GM18858 (cell line): ENCODE data around the gene BTG1.
A peak's percentile ranks its signal among the peaks of the same experiment; 100 is the strongest.
"Not testable (repeated sequence)": the region's sequence is repeated elsewhere in the genome, so short reads cannot be mapped to it uniquely, and the experiment has no call there.

ENCODE experiments used
- ATAC-seq: cut with Tn5 transposase; IDR thresholded peaks from one replicate; pipeline ENCODE4 v1.9.1; 2021; ENCODE audit not compliant: unreplicated experiment

BTG1 gene

GRCh38 chr12:92151916-92152315, 6.3 kb upstream of the BTG1 start:
- no peak for ATAC-seq

GRCh38 chr12:92149563-92149962, 3.9 kb upstream of the BTG1 start:
- ATAC-seq: no peak

DNA sequence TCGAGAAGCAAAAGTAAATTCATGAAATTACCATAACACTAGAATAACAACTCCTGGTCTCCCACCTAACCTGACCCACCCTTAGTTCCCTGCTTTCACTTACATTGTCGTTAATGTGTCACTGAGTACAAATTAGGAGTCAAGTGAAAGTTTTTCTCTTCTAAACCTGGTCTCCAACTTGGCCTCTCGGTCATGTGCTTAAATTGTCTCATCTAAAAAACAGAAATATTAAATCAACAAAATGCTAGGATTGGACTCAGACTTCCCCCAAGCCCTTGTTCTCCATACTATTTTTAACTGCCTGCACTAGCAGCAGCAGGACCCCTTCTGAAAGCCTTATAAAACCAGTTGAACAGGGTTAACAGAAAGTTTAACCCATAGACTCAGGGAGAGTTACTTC, 1.8 kb upstream of the BTG1 start:
- ATAC-seq: no peak

DNA sequence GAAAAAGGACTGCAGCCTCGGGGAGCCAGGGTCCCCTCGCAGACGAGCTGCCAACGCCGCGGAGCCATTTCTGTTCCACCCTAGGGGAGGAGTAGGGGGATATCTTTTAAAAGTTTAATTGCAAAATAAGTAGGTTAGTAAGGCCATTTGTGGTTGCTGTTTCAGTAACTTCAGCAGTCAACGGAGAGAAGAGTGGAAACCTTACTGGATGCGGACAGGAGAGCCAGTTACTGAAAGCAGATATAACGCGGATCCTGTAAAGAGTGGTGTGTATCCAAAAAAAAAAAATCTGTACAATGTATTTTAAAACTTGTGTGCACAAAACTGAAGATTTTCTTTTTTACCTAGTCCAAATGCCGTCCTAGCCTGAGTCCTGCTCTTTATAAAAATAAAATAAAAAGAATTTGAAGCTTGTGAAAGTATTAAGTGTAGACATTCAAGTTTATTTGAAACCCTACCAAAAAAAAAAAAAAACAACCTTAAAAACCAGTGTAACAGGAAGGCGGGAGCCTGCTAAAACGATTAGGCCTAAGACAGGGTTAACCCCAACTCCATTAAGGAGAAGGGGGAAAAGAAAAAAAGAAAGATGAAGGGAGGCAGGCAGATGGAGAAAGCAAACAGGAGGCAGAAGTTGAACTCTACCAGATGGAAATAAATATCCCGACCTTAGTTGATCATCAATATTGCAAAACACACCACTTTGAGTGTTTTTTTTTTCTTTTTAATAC, 1.0 kb upstream of the BTG1 start:
- ATAC-seq: no peak

DNA sequence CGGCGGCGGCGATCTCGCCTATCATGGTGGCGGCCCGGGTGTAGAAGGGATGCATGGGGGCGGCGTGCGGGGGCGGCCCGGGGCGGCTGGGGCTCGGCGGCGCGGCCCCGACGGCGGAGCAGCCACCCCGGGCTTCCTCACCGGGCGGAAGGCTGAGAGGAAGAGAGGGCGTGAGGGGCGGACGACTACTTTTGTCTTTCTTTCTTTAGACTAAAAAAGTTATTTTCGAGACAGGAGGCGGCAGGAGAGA, 240 bp downstream of the BTG1 start:
- no peak for ATAC-seq

GRCh38 chr12:92144631-92145480, 790 bp downstream of the BTG1 start:
- ATAC-seq: no peak

DNA sequence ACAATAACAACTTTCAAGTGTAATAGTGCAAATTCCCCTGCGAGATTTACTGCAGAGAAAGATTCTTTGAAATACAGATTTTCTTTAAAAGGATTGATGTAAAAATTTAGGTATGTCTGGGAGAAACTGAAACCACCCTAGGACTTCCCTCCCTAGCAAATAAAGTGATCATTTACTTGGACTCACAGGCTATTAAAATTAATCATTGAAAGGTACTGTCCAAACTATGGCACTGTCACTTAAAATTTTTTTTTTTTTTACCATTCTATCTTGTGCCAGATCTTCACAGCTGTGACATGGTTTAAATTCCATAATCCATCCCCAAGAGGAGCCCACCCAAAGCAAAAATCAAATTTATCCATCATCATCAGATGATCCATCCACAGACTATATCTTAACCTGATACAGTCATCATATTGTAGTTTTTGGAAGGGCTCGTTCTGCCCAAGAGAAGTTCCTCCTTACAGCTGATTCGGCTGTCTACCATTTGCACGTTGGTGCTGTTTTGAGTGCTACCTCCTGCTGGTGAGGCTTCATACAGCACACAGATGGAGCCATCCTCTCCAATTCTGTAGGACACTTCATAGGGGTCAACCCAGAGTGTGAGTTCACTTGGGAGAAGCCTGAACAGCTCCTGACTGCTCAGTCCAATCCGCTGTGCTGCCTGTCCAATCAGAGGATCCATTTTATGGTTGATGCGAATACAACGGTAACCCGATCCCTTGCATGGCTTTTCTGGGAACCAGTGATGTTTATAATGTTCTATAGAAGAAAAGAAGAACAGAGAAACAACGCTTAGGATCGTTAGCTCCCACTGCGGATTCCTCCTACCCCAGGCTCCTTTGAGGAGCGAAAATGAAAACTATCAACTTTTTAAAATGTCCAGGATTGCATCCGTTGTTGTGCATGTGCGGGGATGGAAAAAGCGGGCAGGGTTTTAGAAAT, 1.7 kb downstream of the BTG1 start:
- peak; percentile 19 for ATAC-seq

DNA sequence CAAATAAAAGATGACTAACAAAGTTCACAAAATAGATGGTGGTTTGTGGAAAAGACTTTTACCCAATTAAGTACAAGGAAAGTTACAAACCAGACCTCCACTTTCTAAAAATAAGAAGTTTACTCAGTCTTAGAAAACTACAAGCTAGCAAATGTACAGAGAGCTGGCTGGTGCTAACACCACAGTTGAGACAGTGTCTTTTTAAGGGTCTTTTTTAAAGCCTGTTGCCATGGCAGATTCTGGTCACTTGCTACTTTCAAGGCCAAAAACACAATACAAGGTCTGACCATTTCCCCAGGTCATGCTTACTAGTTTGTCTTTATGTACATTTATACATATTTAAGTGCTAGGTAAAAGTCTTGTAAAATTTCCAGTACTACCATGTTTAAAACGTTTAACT, 2.4 kb downstream of the BTG1 start:
- ATAC-seq: no peak

GRCh38 chr12:92142251-92142926, 3.3 kb downstream of the BTG1 start:
- ATAC-seq: no peak

GRCh38 chr12:92141591-92142121, 4.0 kb downstream of the BTG1 start:
- ATAC-seq: no peak

- ATAC-seq: no peak
These were observed 4.6 kb downstream of the BTG1 start for GRCh38 chr12:92140896-92141536.

DNA sequence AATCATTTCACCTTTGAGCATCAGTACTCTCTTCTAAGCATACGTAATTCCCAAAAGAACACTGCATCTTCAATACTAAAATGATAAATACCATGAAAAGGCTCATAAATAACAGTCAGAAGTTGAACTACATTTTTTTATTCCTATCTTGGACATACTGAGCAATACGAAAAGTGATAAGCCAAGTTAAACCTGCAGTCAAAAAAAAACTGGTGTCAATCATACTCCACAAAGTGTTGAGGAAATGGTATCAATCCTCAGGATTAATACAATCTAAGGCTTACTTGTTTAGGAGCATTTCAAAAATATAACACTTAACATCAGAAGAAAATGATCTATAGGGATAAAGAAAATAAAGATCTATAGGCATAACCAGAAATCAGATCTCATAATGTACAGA, 5.5 kb downstream of the BTG1 start:
- no peak for ATAC-seq

DNA sequence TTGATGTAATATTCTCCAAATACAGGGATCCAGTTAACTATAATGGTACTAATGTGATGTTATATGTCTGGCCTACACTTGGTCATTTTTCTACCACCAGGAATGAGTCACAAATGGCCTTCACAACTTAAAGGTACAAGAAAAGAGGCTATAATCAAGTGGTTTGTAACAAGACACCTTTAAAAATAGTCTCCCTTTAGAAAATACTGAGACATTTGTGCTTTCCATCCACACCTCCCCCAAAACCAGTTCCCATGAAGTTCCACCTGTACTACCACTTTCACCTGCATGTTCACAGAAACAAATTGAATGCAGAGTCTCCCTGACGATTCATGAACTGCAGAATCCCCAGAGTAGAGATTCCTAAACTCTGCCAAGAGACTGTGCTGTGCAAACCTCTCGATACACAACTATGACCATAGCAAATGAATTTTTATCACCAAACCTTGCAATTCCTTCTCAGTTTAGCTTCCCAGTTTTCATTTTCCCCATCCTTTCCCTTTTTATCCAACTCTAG, 6.0 kb downstream of the BTG1 start:
- ATAC-seq: no peak

- no peak for ATAC-seq
These were observed 7.0 kb downstream of the BTG1 start for GRCh38 chr12:92138626-92139025.

GRCh38 chr12:92138144-92138543, 7.5 kb downstream of the BTG1 start:
- ATAC-seq: no peak

DNA sequence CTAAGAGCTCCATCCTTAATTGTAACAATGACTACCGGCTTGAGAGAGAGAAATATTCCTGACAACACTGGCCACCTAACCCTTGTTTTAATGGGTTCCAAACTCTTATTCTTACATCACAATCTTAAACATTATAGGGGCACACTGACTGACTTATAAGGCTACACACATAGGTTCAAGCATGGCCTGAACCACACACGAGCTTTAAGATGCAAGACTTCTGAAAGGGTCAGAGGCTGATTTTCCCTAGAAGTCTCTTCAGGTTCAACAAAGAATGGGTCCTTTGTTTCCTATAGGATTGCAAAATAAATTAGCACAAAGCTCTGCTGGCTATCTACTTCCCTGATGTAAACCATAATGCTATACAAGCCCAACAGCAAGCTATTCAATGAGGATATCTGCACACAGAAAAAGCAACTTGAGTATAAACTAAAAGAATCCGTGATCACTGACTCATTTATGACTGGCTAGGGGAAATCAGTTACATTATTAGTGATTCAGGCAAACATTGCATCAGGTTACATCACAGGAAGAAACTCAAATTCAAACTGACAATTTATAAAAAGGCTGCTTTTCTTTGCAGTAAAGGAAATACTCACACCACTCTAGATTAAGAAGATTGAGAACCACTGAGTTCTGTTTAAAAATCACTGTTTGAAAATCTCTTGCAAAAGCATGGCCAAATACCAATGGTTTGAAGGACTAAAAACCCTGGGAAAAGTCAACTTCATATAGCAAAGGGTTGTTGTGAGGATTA, 8.5 kb downstream of the BTG1 start:
- no peak for ATAC-seq

DNA sequence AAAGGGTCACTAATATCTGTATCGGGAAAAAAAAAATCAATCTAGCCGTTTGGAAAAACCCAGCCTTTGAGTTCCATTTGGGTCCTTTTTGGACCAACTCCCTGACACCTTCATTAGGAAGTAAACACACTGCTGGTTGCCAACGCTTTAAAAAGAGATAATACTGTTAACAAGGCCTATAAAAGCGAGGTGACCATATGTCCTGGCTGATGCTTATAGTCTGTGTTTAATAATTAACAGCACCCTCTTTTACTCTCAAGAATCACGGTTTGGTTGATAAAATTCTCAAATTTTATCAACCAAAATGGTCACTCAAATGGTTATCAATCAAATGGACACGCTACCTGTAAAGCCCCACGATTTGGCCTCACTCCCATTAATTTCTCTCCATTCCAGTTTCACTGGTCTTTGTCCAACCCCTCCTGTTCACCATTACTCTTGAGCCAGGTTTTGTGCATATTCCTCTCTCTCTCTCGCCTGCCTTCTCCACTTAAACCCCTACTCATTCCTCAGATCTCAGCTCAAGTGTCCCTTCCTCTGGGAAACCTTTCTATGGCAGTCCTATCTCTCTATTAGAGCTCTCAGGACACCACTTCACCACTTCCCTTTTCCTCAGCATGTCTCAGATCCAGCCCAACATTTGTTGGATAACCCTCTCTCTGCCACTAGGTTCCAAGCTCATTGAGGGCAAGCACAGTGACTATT, 9.5 kb downstream of the BTG1 start:
- ATAC-seq: no peak

- not testable (repeated sequence) for ATAC-seq
These were observed 10.1 kb downstream of the BTG1 start for GRCh38 chr12:92135541-92135940.
